Measurements from ENCODE around the gene CEP350.

CEP350 gene

GRCh38 chr1:180071759-180072158 lies 117.1 kb downstream of the CEP350 start:
- no peak for TF ChIP-seq CTCF (IDR thresholded peaks at IDR 0.05; ENCODE audit: insufficient read depth, low read length, missing control alignments)
- DNase-seq (ENCODE audit: low read depth, low spot score) = no peak
- POLR2A ChIA-PET = no interaction called here
- CTCF ChIA-PET = no interaction called here
- H3K4me3 ChIP-seq (ENCODE audit: low read depth, low read length) = no peak overlapping the region

- DNase-seq (ENCODE audit: low read depth, low spot score) = no peak
- no peak overlapping the region for H3K4me3 ChIP-seq (ENCODE audit: low read depth, low read length)
- POLR2A ChIA-PET = interaction anchor here (0.5 kb wide), 1 partner anchor 114 kb away, joined by 4 read pairs; no protein-coding TSS in a partner anchor
- CTCF ChIA-PET = no interaction called here
- no peak for TF ChIP-seq CTCF (IDR thresholded peaks at IDR 0.05; ENCODE audit: insufficient read depth, low read length, missing control alignments)
These were observed 125.8 kb downstream of the CEP350 start for GRCh38 chr1:180080439-180080838.

GRCh38 chr1:180081474-180081873 lies 126.9 kb downstream of the CEP350 start:
- DNase-seq (ENCODE audit: low read depth, low spot score) = no peak
- ChIA-PET CTCF (interaction anchor here (1.5 kb wide), 1 partner anchor 87 kb away, joined by 4 read pairs; no protein-coding TSS in a partner anchor), POLR2A (no interaction called here)
- H3K4me3 ChIP-seq (ENCODE audit: low read depth, low read length) = no peak overlapping the region
- TF ChIP-seq CTCF (IDR thresholded peaks at IDR 0.05; ENCODE audit: insufficient read depth, low read length, missing control alignments) = no peak

- POLR2A ChIA-PET = no interaction called here
These were observed 128.6 kb downstream of the CEP350 start for GRCh38 chr1:180083164-180083563.

GRCh38 chr1:180084867-180085266 lies 130.3 kb downstream of the CEP350 start:
- DNase-seq (ENCODE audit: low read depth, low spot score) = no peak
- ChIA-PET CTCF (no interaction called here), POLR2A (no interaction called here)
- H3K4me3 ChIP-seq (ENCODE audit: low read depth, low read length) = no peak overlapping the region
- no peak for TF ChIP-seq CTCF (IDR thresholded peaks at IDR 0.05; ENCODE audit: insufficient read depth, low read length, missing control alignments)

More at GRCh38 chr1:180083164-180083563, 128.6 kb downstream of the CEP350 start:
- no peak for DNase-seq (ENCODE audit: low read depth, low spot score)
- CTCF ChIA-PET = interaction anchor here (2.6 kb wide), 1 partner anchor 96 kb away, joined by 10 read pairs; no protein-coding TSS in a partner anchor
- no peak for TF ChIP-seq CTCF (IDR thresholded peaks at IDR 0.05; ENCODE audit: insufficient read depth, low read length, missing control alignments)
- H3K4me3 ChIP-seq (ENCODE audit: low read depth, low read length) = no peak overlapping the region

GRCh38 chr1:180085331-180085730 lies 130.7 kb downstream of the CEP350 start:
- DNase-seq (ENCODE audit: low read depth, low spot score) = no peak
- ChIA-PET POLR2A (no interaction called here), CTCF (interaction anchor here (0.9 to 1.0 kb wide), 2 partner anchors 13 to 94 kb away, joined by 3 to 4 read pairs; no protein-coding TSS in a partner anchor)
- no peak for TF ChIP-seq CTCF (IDR thresholded peaks at IDR 0.05; ENCODE audit: insufficient read depth, low read length, missing control alignments)
- H3K4me3 ChIP-seq (ENCODE audit: low read depth, low read length) = no peak overlapping the region
